ENCODE measurements around the gene KRT75. TPM values are rescaled to one million over a fixed set of nuclear protein-coding genes. Genes with fewer than 3 reads are reported as not detected.
A peak's percentile ranks its signal among the peaks of the same experiment; 100 is the strongest.
"Not testable (repeated sequence)": the region's sequence is repeated elsewhere in the genome, so short reads cannot be mapped to it uniquely, and the experiment has no call there.

The KRT75 gene
- total RNA-seq, 1 experiment from 2014 or later: not detected

DNA sequence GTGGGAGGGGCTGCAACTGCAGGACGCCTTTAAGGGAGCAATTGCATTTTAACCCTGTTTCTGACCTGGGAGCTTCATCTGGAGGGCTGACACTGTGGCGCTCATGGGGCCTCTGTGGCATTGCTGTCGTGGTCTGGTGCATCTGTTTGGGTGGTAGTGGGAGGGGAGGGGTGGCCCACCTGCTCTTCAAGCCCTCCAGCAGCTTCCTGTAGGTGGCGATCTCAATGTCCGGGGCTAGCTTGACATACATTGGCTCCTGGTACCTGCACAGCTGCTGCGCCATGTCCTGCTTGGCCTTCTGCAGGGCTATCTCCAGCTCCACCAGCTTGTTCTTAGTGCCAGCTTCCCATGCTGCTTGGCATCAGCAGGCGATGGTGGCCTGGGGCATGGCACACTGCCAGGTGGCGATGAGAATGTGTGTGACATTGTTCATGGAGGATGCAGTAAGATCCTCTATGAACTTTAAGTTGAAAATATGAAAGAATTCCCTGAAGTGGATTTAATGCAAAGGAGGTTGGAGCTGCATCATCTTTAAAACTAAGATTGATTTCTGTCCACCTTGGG is 20.3 kb downstream of the KRT75 start:
- no peaks in the 10 kb centered on the region for H3K36me3 ChIP-seq (ENCODE audit: insufficient read depth, low read length, poor library complexity, severe bottlenecking)
- CTCF ChIA-PET: no interaction called here
- POLR2A ChIA-PET (ENCODE audit: low non-redundant PET): no interaction called here
- H3K27me3 ChIP-seq (replicated peaks; ENCODE audit: insufficient read depth, low read depth, low read length, poor library complexity): no peaks in the 10 kb centered on the region
- H3K9me3 ChIP-seq (ENCODE audit: low read depth, low read length, poor library complexity, severe bottlenecking): no peaks in the 10 kb centered on the region
- no peaks in the 10 kb centered on the region for H3K4me1 ChIP-seq (ENCODE audit: insufficient read depth, low read length, poor library complexity, severe bottlenecking)
- no peak for DNase-seq (ENCODE audit: low spot score)
- BruUV-seq (replicated peaks): no TSS peak
- no peak overlapping the region for H3K27ac ChIP-seq (ENCODE audit: low read depth, low read length, poor library complexity, severe bottlenecking)
- TF ChIP-seq EZH2 (IDR thresholded peaks at IDR 0.05; ENCODE audit: borderline replicate concordance, low read depth, low read length, poor library complexity, severe bottlenecking): no peak
- TF ChIP-seq, protein P1, sequence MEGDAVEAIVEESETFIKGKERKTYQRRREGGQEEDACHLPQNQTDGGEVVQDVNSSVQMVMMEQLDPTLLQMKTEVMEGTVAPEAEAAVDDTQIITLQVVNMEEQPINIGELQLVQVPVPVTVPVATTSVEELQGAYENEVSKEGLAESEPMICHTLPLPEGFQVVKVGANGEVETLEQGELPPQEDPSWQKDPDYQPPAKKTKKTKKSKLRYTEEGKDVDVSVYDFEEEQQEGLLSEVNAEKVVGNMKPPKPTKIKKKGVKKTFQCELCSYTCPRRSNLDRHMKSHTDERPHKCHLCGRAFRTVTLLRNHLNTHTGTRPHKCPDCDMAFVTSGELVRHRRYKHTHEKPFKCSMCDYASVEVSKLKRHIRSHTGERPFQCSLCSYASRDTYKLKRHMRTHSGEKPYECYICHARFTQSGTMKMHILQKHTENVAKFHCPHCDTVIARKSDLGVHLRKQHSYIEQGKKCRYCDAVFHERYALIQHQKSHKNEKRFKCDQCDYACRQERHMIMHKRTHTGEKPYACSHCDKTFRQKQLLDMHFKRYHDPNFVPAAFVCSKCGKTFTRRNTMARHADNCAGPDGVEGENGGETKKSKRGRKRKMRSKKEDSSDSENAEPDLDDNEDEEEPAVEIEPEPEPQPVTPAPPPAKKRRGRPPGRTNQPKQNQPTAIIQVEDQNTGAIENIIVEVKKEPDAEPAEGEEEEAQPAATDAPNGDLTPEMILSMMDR (conservative IDR thresholded peaks at IDR 0.05; ENCODE audit: low read depth, low read length): 0 out of 2 replicates have a peak, but pooled peaks have one; percentile 20
- intact Hi-C loops (cut with micrococcal nuclease; ENCODE audit: unreplicated experiment): no loop called here
- no peak overlapping the region for H3K4me3 ChIP-seq (ENCODE audit: low read depth, low read length, poor library complexity, severe bottlenecking)

DNA sequence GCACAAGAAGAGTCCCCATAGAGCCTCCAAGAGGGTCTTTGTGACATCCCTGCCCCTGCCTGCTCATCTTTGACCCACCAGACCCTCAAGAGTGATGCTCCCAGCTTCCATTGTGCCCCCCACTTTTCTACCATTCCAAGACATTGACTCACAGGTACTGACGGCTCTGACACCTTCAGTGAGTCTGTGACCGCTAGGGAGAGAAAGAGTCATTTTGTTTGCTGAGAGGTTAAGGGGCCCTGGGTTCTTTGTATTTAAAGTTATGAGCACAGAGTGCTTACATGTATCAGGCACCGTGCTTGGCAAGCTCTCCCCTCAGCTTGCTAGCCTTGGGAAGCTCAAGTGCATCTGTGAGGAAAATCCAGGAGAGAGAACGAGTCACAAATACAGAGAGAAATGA is 21.0 kb downstream of the KRT75 start:
- no peak for DNase-seq (ENCODE audit: low spot score)
- intact Hi-C loops (cut with micrococcal nuclease; ENCODE audit: unreplicated experiment): no loop called here
- Histone ChIP-seq H3K36me3 (ENCODE audit: insufficient read depth, low read length, poor library complexity, severe bottlenecking) (no peaks in the 10 kb centered on the region), H3K27me3 (replicated peaks; ENCODE audit: insufficient read depth, low read depth, low read length, poor library complexity) (no peaks in the 10 kb centered on the region), H3K4me3 (ENCODE audit: low read depth, low read length, poor library complexity, severe bottlenecking) (no peak overlapping the region), H3K27ac (ENCODE audit: low read depth, low read length, poor library complexity, severe bottlenecking) (no peak overlapping the region), H3K4me1 (ENCODE audit: insufficient read depth, low read length, poor library complexity, severe bottlenecking) (no peaks in the 10 kb centered on the region), H3K9me3 (ENCODE audit: low read depth, low read length, poor library complexity, severe bottlenecking) (no peaks in the 10 kb centered on the region)
- ChIA-PET CTCF (no interaction called here), POLR2A (ENCODE audit: low non-redundant PET) (no interaction called here)
- BruUV-seq (replicated peaks): no TSS peak
- TF ChIP-seq, protein P1 (conservative IDR thresholded peaks at IDR 0.05; ENCODE audit: low read depth, low read length): no peak
- TF ChIP-seq EZH2 (IDR thresholded peaks at IDR 0.05; ENCODE audit: borderline replicate concordance, low read depth, low read length, poor library complexity, severe bottlenecking): no peak

DNA sequence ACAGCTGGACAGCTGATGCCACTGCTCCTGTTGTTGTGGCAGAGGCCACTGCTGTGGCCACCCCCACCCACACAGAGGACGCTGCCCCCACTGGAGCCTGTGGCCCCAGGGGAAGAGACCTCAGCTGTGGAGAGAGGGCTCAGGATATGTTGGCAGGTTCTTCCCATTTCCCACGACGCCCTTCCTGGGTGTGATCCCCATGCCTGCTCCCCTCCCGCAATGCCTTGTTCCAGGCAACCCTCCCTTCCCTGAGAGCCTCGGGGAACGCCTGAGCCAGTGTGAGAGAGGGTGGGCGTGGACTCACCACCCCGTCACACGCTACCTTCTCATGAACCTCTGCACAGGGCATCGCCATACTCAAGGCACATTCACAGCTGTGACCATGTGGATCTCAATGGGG is 22.4 kb downstream of the KRT75 start:
- Histone ChIP-seq H3K4me3 (ENCODE audit: low read depth, low read length, poor library complexity, severe bottlenecking) (no peak overlapping the region), H3K27ac (ENCODE audit: low read depth, low read length, poor library complexity, severe bottlenecking) (no peak overlapping the region), H3K36me3 (ENCODE audit: insufficient read depth, low read length, poor library complexity, severe bottlenecking) (no peaks in the 10 kb centered on the region), H3K27me3 (replicated peaks; ENCODE audit: insufficient read depth, low read depth, low read length, poor library complexity) (no peaks in the 10 kb centered on the region), H3K4me1 (ENCODE audit: insufficient read depth, low read length, poor library complexity, severe bottlenecking) (no peaks in the 10 kb centered on the region), H3K9me3 (ENCODE audit: low read depth, low read length, poor library complexity, severe bottlenecking) (no peaks in the 10 kb centered on the region)
- ChIA-PET POLR2A (ENCODE audit: low non-redundant PET) (no interaction called here), CTCF (no interaction called here)
- intact Hi-C loops (cut with micrococcal nuclease; ENCODE audit: unreplicated experiment): no loop called here
- no peak for TF ChIP-seq EZH2 (IDR thresholded peaks at IDR 0.05; ENCODE audit: borderline replicate concordance, low read depth, low read length, poor library complexity, severe bottlenecking)
- TF ChIP-seq, protein P1 (conservative IDR thresholded peaks at IDR 0.05; ENCODE audit: low read depth, low read length): no peak
- no peak for DNase-seq (ENCODE audit: low spot score)
- BruUV-seq (replicated peaks): no TSS peak

DNA sequence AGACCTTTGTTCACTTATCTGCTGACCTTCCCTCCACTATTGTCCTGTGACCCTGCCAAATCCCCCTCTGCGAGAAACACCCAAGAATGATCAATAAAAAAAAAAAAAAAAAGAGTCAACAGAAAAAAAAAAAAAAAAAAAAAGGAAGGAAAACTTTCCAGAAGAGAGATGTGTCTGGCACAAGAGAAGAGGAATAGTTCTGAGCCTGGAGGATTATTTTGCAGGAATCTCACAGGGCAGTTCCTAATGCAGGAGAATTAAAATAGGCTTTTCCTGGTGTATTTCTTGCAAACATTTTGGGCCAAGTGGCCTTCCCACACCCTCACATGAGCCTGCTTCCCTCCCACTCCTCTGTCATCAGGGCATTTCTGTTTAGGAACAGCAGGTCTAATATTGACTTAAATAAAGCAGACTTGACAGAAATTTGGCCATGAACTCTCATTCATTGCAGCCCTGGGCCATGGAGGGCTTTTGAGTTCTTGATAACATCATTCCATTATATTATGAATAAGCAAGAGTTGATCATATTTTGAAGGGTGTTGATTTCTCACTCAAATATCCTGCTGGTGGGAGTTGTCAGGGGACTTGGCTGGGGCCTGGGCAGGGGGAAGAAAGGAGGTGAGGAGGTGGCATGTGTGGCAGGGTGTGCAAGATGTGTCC is 23.5 kb downstream of the KRT75 start:
- H3K27me3 ChIP-seq (replicated peaks; ENCODE audit: insufficient read depth, low read depth, low read length, poor library complexity); BruUV-seq (replicated peaks); H3K9me3 ChIP-seq (ENCODE audit: low read depth, low read length, poor library complexity, severe bottlenecking); POLR2A ChIA-PET (ENCODE audit: low non-redundant PET); CTCF ChIA-PET; H3K4me1 ChIP-seq (ENCODE audit: insufficient read depth, low read length, poor library complexity, severe bottlenecking); H3K27ac ChIP-seq (ENCODE audit: low read depth, low read length, poor library complexity, severe bottlenecking); H3K36me3 ChIP-seq (ENCODE audit: insufficient read depth, low read length, poor library complexity, severe bottlenecking); DNase-seq (ENCODE audit: low spot score); intact Hi-C loops (cut with micrococcal nuclease; ENCODE audit: unreplicated experiment); H3K4me3 ChIP-seq (ENCODE audit: low read depth, low read length, poor library complexity, severe bottlenecking): not testable (repeated sequence)

Measured in A673 (cell line).